Fibroblast of pulmonary artery (primary cell): ENCODE measurements around the gene DDA1.

Experiments used
- DNase-seq: peaks from one replicate; pipeline ENCODE4 v3.0.0-alpha.2; 2010; ENCODE audit warnings: low read depth
- H3K4me3 ChIP-seq: replicated peaks from 2 replicates; pipeline ENCODE4 v1.5.1; 2011; ENCODE audit warnings: low read depth, mild to moderate bottlenecking, control low read depth, low read length, moderate library complexity
- TF ChIP-seq, protein P1 (sequence below): IDR thresholded peaks from 2 replicates; pipeline ENCODE4 v1.5.1; 2011; ENCODE audit warnings: mild to moderate bottlenecking, control low read depth, low read length, inconsistent platforms; ENCODE audit errors: missing control alignments

DDA1 gene

GRCh38 chr19:17314007-17314593 is 4.7 kb downstream of the DDA1 start:
- TF ChIP-seq, protein P1, sequence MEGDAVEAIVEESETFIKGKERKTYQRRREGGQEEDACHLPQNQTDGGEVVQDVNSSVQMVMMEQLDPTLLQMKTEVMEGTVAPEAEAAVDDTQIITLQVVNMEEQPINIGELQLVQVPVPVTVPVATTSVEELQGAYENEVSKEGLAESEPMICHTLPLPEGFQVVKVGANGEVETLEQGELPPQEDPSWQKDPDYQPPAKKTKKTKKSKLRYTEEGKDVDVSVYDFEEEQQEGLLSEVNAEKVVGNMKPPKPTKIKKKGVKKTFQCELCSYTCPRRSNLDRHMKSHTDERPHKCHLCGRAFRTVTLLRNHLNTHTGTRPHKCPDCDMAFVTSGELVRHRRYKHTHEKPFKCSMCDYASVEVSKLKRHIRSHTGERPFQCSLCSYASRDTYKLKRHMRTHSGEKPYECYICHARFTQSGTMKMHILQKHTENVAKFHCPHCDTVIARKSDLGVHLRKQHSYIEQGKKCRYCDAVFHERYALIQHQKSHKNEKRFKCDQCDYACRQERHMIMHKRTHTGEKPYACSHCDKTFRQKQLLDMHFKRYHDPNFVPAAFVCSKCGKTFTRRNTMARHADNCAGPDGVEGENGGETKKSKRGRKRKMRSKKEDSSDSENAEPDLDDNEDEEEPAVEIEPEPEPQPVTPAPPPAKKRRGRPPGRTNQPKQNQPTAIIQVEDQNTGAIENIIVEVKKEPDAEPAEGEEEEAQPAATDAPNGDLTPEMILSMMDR: no peak
- no peak for DNase-seq

GRCh38 chr19:17318966-17319365 is 9.6 kb downstream of the DDA1 start:
- TF ChIP-seq, protein P1: no peak
- no peak for DNase-seq
- H3K4me3 ChIP-seq: no peak overlapping the region

More at GRCh38 chr19:17314007-17314593, 4.7 kb downstream of the DDA1 start:
- no peak overlapping the region for H3K4me3 ChIP-seq

DNA sequence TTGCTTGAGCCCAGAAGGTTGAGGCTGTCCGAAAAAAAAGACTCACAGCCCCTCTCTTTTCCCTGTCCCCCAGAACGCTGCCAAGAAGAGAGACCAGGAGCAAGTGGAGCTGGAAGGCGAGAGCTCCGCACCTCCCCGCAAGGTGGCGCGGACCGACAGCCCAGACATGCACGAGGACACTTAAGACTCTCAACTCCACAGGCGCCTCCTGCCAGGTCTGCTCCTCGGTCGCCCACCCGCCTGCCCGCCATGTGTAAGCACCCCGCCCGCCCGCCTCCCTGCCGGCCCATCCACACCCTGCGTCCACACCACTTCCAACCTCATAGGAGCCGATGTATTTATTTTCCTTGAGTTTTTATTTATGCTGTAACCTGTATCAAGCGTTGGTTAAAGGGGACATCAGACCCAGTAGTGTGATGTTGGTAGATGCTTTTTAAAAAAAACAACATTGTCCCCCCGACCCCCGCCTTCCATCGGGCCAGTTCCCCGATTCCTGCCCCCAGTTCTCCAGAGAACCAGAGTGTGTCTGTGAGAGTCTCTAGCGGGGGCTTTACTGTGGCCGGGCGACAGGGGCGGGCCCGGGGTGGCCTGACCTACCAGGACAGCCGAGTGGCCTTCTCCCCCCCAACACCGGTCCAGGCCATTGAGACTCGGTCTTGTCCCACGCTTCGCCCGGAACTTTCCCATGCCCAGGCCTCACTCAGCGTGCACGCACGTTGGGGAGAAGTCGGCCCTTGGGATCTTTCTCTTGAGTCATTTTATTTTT is 10.3 kb downstream of the DDA1 start:
- no peak overlapping the region for H3K4me3 ChIP-seq
- TF ChIP-seq, protein P1: no peak
- DNase-seq: no peak

GRCh38 chr19:17320435-17320834 is 11.1 kb downstream of the DDA1 start:
- TF ChIP-seq, protein P1: no peak
- H3K4me3 ChIP-seq: no peak overlapping the region
- DNase-seq: no peak

DNA sequence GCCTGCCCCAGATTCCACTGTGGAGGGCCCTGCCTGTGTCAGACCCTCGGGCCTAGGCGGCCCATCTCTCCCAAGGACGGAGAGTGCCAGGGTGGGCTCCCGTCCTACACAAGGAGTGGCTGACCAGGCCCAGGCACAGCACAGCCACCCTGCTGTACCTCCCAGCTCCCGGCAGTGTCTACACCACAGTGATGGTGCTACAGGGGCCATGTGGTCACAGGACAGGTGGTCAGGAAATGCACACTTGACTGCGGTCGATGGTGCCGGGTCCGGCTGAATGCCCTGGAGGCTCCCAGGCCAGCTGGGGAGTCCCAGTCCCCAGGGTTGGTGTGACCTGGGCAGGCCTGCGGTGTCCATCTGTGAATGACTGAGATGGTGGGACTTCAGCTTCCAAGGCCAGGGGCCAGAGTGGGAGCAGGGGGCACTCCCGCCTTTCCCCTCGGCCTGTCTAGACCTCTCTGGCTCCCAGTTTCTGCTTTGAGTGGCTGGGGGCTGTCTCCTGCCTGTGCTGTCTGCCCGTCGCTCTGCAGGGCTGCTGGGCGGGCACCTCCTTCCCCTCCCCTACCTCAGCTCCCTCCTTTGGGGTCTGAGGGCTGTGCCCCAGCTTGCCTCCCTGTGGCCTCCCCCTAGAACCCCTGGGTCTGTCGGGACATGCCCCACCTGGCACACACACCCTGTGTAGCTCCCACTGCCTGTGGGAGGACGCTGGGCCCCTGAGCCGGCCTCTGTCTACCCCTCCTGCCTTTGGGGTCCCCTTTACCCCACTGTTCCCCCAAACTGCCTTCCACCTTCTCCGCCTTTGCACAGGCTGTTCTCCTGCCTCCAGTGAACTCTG is 12.5 kb downstream of the DDA1 start:
- TF ChIP-seq, protein P1: no peak
- DNase-seq: no peak
- H3K4me3 ChIP-seq: no peak overlapping the region

DNA sequence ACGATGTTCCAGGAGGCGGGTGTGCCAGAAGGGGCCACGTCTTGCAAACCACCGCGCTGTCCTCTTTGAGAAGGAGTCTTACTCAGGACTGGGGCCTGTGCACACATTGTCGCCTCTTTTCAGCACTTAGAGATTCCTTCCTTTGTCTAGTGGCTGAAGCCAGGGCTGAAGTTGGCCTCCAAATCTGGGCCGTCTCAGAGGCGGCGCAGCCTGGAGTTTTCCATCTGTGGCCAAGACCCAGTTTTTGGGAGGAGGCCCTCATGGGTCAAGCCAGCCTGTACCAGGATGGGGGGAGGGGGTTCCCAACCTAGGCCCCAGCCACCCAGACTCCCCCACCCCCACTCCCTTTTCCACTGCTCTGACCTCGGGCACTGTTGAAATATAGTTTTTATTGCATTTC is 13.5 kb downstream of the DDA1 start:
- no peak overlapping the region for H3K4me3 ChIP-seq
- DNase-seq: no peak
- TF ChIP-seq, protein P1: no peak
